Neural cell (in vitro differentiated cells): ENCODE data around the gene PAK4. TPM values are rescaled to one million over a fixed set of nuclear protein-coding genes. Genes with fewer than 3 reads are reported as not detected.
"Not testable (repeated sequence)": the region's sequence is repeated elsewhere in the genome, so short reads cannot be mapped to it uniquely, and the experiment has no call there.

Source experiments
- H2AFZ ChIP-seq: fragments of 200-600, 300-800 bp; sonication (generic), shearing (Covaris generic); 2 replicates; pipeline ENCODE4 v1.6.0; 2014; ENCODE audit warnings: low read depth, mild to moderate bottlenecking, antibody characterized with exemption, low read length, moderate library complexity
- H3F3A ChIP-seq: fragments of 200-600 bp; shearing (Covaris generic); 2 replicates; pipeline ENCODE4 v1.6.1; 2016; ENCODE audit warnings: mild to moderate bottlenecking, moderate library complexity, mixed read lengths, antibody characterized with exemption, low read length; ENCODE audit not compliant: insufficient read depth, poor library complexity, severe bottlenecking
- H3K27ac ChIP-seq: fragments of 200-600, 300-800 bp; sonication (generic), shearing (Covaris generic); 2 replicates; pipeline ENCODE4 v1.5.1; 2014; ENCODE audit warnings: mild to moderate bottlenecking, low read length, moderate library complexity
- H3K27me3 ChIP-seq: fragments of 300-800, 200-600 bp; sonication (generic), shearing (Covaris generic); 2 replicates; pipeline ENCODE4 v1.6.0; 2014; ENCODE audit warnings: mild to moderate bottlenecking, low read depth, low read length, moderate library complexity; ENCODE audit not compliant: insufficient read depth
- H3K36me3 ChIP-seq: fragments of 300-800, 200-600 bp; sonication (generic), shearing (Covaris generic); 2 replicates; pipeline ENCODE4 v1.5.1; 2014; ENCODE audit warnings: mild to moderate bottlenecking, antibody characterized with exemption, low read length, moderate library complexity; ENCODE audit not compliant: insufficient read depth
- H3K4me2 ChIP-seq: fragments of 300-800, 200-600 bp; sonication (generic), shearing (Covaris generic); 2 replicates; pipeline ENCODE4 v1.6.0; 2014; ENCODE audit warnings: mild to moderate bottlenecking, low read length
- H3K4me3 ChIP-seq: fragments of 300-800, 200-600 bp; sonication (generic), shearing (Covaris generic); 2 replicates; pipeline ENCODE4 v1.5.1; 2014; ENCODE audit warnings: mild to moderate bottlenecking, low read length, moderate library complexity
- H3K79me2 ChIP-seq: fragments of 200-600 bp; shearing (Covaris generic); replicated peaks from 2 replicates; pipeline ENCODE4 v1.6.0; 2014; ENCODE audit warnings: mild to moderate bottlenecking, low read length, moderate library complexity; ENCODE audit not compliant: insufficient read depth
- H3K9ac ChIP-seq: fragments of 300-800, 200-600 bp; sonication (generic), shearing (Covaris generic); 2 replicates; pipeline ENCODE4 v1.6.1; 2016; ENCODE audit warnings: mild to moderate bottlenecking, low read length, mixed read lengths
- H3K9me2 ChIP-seq: fragments of 200-600 bp; shearing (Covaris generic); 2 replicates; pipeline ENCODE4 v1.6.1; 2016; ENCODE audit warnings: mild to moderate bottlenecking, low read length, mixed read lengths; ENCODE audit not compliant: insufficient read depth
- H3K9me3 ChIP-seq: fragments of 200-600, 300-800 bp; sonication (generic), shearing (Covaris generic); 2 replicates; pipeline ENCODE4 v1.6.1; 2016; ENCODE audit warnings: mild to moderate bottlenecking, mixed run types, low read length, moderate library complexity, mixed read lengths
- H4K20me1 ChIP-seq: fragments of 200-600 bp; shearing (Covaris generic); 2 replicates; pipeline ENCODE4 v1.6.1; 2016; ENCODE audit warnings: mild to moderate bottlenecking, mixed run types; ENCODE audit not compliant: insufficient read depth
- EP300 ChIP-seq: fragments of 450-650 bp; conservative IDR thresholded peaks from 2 replicates; pipeline ENCODE4 v1.6.1; 2014; ENCODE audit warnings: antibody characterized with exemption, mild to moderate bottlenecking, moderate library complexity; ENCODE audit not compliant: poor library complexity, severe bottlenecking
- EZH2 ChIP-seq: fragments of 200-600, 300-800 bp; shearing (Covaris generic), sonication (generic); IDR thresholded peaks from 2 replicates; pipeline ENCODE4 v1.6.1; 2014; ENCODE audit warnings: antibody characterized with exemption, low read length, borderline replicate concordance, mild to moderate bottlenecking; ENCODE audit not compliant: insufficient read depth, poor library complexity, severe bottlenecking
- MXI1 ChIP-seq: fragments of 450-650 bp; conservative IDR thresholded peaks from 2 replicates; pipeline ENCODE4 v1.6.1; 2014; ENCODE audit warnings: antibody characterized with exemption, mild to moderate bottlenecking; ENCODE audit not compliant: poor library complexity, severe bottlenecking
- POLR2AphosphoS5 ChIP-seq: IDR thresholded peaks from 2 replicates; pipeline ENCODE4 v1.6.1; 2012
- RAD21 ChIP-seq: fragments of 450-650 bp; conservative IDR thresholded peaks from 2 replicates; pipeline ENCODE4 v1.6.1; 2014; ENCODE audit warnings: antibody characterized with exemption, mild to moderate bottlenecking, moderate library complexity
- SMC3 ChIP-seq: fragments of 450-650 bp; conservative IDR thresholded peaks from 2 replicates; pipeline ENCODE4 v1.6.1; 2014; ENCODE audit warnings: antibody characterized with exemption, mild to moderate bottlenecking, moderate library complexity; ENCODE audit not compliant: poor library complexity
- TAF1 ChIP-seq: IDR thresholded peaks from 2 replicates; pipeline ENCODE4 v1.6.1; 2012; ENCODE audit warnings: low read depth
- polyA plus RNA-seq: library from polyadenylated mRNA; depleted of rRNA; stranded (reverse); fragments of >200 nt; gene quantifications from 2 replicates; pipeline ENCODE4 v1.2.3, GENCODE V29; 2014
- TF ChIP-seq, protein P1 (sequence below): fragments of 450-650 bp; IDR thresholded peaks from 2 replicates; pipeline ENCODE4 v1.5.1; 2014; ENCODE audit warnings: antibody characterized with exemption, mild to moderate bottlenecking, moderate library complexity; ENCODE audit not compliant: poor library complexity, severe bottlenecking
- TF ChIP-seq, protein P2 (sequence below): IDR thresholded peaks from 2 replicates; pipeline ENCODE4 v1.6.1; 2012; ENCODE audit warnings: borderline replicate concordance

PAK4 gene
- polyA plus RNA-seq, 1 donor from 2014 or later = 5.4 TPM

DNA sequence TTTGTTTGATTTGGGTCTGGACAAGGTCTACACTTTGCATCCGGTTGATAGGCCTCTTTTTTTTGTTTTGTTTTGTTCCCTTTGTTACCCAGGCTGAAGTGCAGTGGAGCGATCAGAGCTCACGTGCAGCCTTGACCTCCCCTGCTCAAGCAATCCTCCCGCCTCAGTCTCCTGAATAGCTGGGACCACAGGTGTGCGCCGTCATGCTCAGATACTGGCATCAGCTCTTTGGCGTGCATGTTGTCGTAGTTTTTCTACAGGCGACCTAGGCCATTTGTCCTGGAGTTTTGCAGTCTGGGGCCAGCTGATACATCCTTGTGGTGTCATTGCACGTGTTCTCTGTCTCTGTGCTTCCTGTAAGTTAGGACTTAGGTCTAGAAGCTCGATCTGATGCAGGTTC, 16.3 kb downstream of the PAK4 start:
- no peaks in the 10 kb centered on the region for H3K27me3 ChIP-seq
- no peak overlapping the region for H3K4me3 ChIP-seq
- H3K27ac ChIP-seq = no peak overlapping the region
- no peaks in the 10 kb centered on the region for H3K36me3 ChIP-seq
- H3K9ac ChIP-seq = no peak overlapping the region
- H3K79me2 ChIP-seq = peaks cover 16% of the 10 kb centered on the region
- no peaks in the 10 kb centered on the region for H3K9me2 ChIP-seq
- no peak overlapping the region for H3K4me2 ChIP-seq
- H3F3A ChIP-seq = no peaks in the 10 kb centered on the region
- no peaks in the 10 kb centered on the region for H4K20me1 ChIP-seq
- H3K9me3 ChIP-seq = no peaks in the 10 kb centered on the region
- TF ChIP-seq POLR2AphosphoS5 = no peak
- TF ChIP-seq, protein P1, sequence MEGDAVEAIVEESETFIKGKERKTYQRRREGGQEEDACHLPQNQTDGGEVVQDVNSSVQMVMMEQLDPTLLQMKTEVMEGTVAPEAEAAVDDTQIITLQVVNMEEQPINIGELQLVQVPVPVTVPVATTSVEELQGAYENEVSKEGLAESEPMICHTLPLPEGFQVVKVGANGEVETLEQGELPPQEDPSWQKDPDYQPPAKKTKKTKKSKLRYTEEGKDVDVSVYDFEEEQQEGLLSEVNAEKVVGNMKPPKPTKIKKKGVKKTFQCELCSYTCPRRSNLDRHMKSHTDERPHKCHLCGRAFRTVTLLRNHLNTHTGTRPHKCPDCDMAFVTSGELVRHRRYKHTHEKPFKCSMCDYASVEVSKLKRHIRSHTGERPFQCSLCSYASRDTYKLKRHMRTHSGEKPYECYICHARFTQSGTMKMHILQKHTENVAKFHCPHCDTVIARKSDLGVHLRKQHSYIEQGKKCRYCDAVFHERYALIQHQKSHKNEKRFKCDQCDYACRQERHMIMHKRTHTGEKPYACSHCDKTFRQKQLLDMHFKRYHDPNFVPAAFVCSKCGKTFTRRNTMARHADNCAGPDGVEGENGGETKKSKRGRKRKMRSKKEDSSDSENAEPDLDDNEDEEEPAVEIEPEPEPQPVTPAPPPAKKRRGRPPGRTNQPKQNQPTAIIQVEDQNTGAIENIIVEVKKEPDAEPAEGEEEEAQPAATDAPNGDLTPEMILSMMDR = no peak
- TF ChIP-seq RAD21 = no peak
- TF ChIP-seq MXI1 = no peak
- no peak for TF ChIP-seq EZH2
- no peak for TF ChIP-seq TAF1
- TF ChIP-seq, protein P2, sequence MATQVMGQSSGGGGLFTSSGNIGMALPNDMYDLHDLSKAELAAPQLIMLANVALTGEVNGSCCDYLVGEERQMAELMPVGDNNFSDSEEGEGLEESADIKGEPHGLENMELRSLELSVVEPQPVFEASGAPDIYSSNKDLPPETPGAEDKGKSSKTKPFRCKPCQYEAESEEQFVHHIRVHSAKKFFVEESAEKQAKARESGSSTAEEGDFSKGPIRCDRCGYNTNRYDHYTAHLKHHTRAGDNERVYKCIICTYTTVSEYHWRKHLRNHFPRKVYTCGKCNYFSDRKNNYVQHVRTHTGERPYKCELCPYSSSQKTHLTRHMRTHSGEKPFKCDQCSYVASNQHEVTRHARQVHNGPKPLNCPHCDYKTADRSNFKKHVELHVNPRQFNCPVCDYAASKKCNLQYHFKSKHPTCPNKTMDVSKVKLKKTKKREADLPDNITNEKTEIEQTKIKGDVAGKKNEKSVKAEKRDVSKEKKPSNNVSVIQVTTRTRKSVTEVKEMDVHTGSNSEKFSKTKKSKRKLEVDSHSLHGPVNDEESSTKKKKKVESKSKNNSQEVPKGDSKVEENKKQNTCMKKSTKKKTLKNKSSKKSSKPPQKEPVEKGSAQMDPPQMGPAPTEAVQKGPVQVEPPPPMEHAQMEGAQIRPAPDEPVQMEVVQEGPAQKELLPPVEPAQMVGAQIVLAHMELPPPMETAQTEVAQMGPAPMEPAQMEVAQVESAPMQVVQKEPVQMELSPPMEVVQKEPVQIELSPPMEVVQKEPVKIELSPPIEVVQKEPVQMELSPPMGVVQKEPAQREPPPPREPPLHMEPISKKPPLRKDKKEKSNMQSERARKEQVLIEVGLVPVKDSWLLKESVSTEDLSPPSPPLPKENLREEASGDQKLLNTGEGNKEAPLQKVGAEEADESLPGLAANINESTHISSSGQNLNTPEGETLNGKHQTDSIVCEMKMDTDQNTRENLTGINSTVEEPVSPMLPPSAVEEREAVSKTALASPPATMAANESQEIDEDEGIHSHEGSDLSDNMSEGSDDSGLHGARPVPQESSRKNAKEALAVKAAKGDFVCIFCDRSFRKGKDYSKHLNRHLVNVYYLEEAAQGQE = no peak
- TF ChIP-seq SMC3 = no peak
- no peak for TF ChIP-seq EP300
- H2AFZ ChIP-seq = no peak overlapping the region

DNA sequence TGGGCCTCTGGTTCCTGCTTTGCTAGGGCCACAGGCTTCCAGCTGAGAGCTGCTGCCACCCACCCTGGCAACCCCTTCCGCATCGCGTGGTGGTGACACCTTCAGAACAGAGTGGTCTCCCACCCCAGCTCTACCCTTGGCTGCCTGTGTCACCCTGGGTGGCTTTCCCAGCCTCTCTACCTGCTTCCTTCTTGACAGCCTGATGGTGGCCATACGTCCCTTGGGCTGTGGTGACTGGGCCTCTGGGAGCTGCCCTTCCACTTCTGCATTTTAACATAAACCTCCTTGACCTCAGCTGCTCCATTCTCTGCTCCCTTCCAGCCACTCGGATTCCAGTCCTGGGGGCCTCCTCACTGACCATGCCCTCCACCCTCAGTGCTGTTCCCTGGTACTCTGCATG, 17.0 kb downstream of the PAK4 start:
- Histone ChIP-seq H3K9ac (no peak overlapping the region), H3K27me3 (no peaks in the 10 kb centered on the region), H3K79me2 (peaks cover 21% of the 10 kb centered on the region), H3K36me3 (no peaks in the 10 kb centered on the region), H3K27ac (no peak overlapping the region), H3F3A (no peaks in the 10 kb centered on the region), H3K9me2 (no peaks in the 10 kb centered on the region), H3K4me3 (no peak overlapping the region), H3K4me2 (no peak overlapping the region), H2AFZ (no peak overlapping the region), H3K9me3 (no peaks in the 10 kb centered on the region), H4K20me1 (no peaks in the 10 kb centered on the region)
- TF ChIP-seq SMC3 = no peak
- no peak for TF ChIP-seq TAF1
- TF ChIP-seq EP300 = no peak
- no peak for TF ChIP-seq EZH2
- no peak for TF ChIP-seq MXI1
- TF ChIP-seq POLR2AphosphoS5 = no peak
- TF ChIP-seq RAD21 = no peak
- TF ChIP-seq, protein P1 = no peak
- TF ChIP-seq, protein P2 = no peak

DNA sequence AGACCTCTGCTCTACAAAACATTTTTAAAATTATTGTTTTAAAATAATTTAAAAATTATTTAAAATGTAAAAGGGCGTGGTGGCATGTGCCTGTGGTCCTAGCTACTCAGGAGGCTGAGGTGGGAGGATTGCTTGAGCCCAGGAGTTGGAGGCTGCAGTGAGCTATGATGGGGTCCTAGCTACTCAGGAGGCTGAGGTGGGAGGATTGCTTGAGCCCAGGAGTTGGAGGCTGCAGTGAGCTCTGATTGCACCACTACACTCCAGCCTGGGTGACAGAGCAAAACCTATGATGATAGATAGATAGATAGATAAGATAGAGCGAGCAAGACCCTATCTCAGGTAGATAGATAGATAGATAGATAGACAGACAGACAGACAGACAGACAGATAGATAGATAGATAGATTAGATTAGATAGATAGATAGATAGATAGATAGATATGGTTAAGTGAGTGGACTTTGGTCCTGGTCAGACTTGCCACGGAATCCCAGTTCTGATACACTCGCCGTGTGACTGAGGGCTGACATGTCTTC, 18.2 kb downstream of the PAK4 start:
- not testable (repeated sequence) for H3K9me2 ChIP-seq, H2AFZ ChIP-seq, H3K9me3 ChIP-seq, H3K4me3 ChIP-seq, H3F3A ChIP-seq, H3K4me2 ChIP-seq, H3K9ac ChIP-seq, H3K27me3 ChIP-seq, H4K20me1 ChIP-seq, H3K27ac ChIP-seq, H3K36me3 ChIP-seq
- H3K79me2 ChIP-seq = peaks cover 21% of the 10 kb centered on the region
